ENCODE results near the gene SLC25A23. TPM values are rescaled to one million over a fixed set of nuclear protein-coding genes. Genes with fewer than 3 reads are reported as not detected.

Gene SLC25A23
- total RNA-seq, 1 experiment from 2014 or later: 59.5 TPM

- intact Hi-C loops (cut with micrococcal nuclease; ENCODE audit: unreplicated experiment): no loop called here
Observed at GRCh38 chr19:6484831-6485230, 25.2 kb upstream of the SLC25A23 start.

GRCh38 chr19:6484230-6484629, 24.6 kb upstream of the SLC25A23 start:
- TF ChIP-seq, protein P1, sequence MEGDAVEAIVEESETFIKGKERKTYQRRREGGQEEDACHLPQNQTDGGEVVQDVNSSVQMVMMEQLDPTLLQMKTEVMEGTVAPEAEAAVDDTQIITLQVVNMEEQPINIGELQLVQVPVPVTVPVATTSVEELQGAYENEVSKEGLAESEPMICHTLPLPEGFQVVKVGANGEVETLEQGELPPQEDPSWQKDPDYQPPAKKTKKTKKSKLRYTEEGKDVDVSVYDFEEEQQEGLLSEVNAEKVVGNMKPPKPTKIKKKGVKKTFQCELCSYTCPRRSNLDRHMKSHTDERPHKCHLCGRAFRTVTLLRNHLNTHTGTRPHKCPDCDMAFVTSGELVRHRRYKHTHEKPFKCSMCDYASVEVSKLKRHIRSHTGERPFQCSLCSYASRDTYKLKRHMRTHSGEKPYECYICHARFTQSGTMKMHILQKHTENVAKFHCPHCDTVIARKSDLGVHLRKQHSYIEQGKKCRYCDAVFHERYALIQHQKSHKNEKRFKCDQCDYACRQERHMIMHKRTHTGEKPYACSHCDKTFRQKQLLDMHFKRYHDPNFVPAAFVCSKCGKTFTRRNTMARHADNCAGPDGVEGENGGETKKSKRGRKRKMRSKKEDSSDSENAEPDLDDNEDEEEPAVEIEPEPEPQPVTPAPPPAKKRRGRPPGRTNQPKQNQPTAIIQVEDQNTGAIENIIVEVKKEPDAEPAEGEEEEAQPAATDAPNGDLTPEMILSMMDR (conservative IDR thresholded peaks at IDR 0.05): no peak
- TF ChIP-seq EZH2 (IDR thresholded peaks at IDR 0.05; ENCODE audit: low read depth): no peak
- peaks cover 11% of the 10 kb centered on the region; the same call in 1 of the 2 replicates for H3K4me1 ChIP-seq (replicated peaks; ENCODE audit: insufficient read depth)
- H2AFZ ChIP-seq: no peak overlapping the region
- CTCF ChIA-PET: no interaction called here
- H3K4me3 ChIP-seq: no peak overlapping the region
- POLR2A ChIA-PET (ENCODE audit: unreplicated experiment): no interaction called here
- H3K4me2 ChIP-seq: peak overlapping the region; percentile 47
- no peaks in the 10 kb centered on the region for H3K27me3 ChIP-seq (ENCODE audit: insufficient read depth, low read depth)
- peaks cover 5% of the 10 kb centered on the region; the same call in 1 of the 2 replicates for H3F3A ChIP-seq (ENCODE audit: insufficient read depth, low read depth)
- no peaks in the 10 kb centered on the region for H3K9me3 ChIP-seq (ENCODE audit: insufficient read depth, low read depth)
- BruUV-seq (replicated peaks): no TSS peak
- no peaks in the 10 kb centered on the region for H3K79me2 ChIP-seq (ENCODE audit: low read depth)
- no peaks in the 10 kb centered on the region for H4K20me1 ChIP-seq (ENCODE audit: insufficient read depth)
- peak overlapping the region; percentile 70 for H3K27ac ChIP-seq
- DNase-seq: peak in 1 of 2 experiments; percentile 71
- intact Hi-C loops (cut with micrococcal nuclease; ENCODE audit: unreplicated experiment): no loop called here
- no peaks in the 10 kb centered on the region for H3K36me3 ChIP-seq (ENCODE audit: low read depth)
- no peaks in the 10 kb centered on the region for H3K9me2 ChIP-seq (ENCODE audit: insufficient read depth)

More at GRCh38 chr19:6484831-6485230, 25.2 kb upstream of the SLC25A23 start:
- no peaks in the 10 kb centered on the region for H3K79me2 ChIP-seq (ENCODE audit: low read depth)
- no peaks in the 10 kb centered on the region for H4K20me1 ChIP-seq (ENCODE audit: insufficient read depth)
- no peak overlapping the region for H3K4me2 ChIP-seq
- TF ChIP-seq, protein P1 (conservative IDR thresholded peaks at IDR 0.05): no peak
- TF ChIP-seq EZH2 (IDR thresholded peaks at IDR 0.05; ENCODE audit: low read depth): no peak
- no TSS peak for BruUV-seq (replicated peaks)
- DNase-seq: peak in 1 of 2 experiments; percentile 59
- POLR2A ChIA-PET (ENCODE audit: unreplicated experiment): no interaction called here
- no peaks in the 10 kb centered on the region for H3K27me3 ChIP-seq (ENCODE audit: insufficient read depth, low read depth)
- H3K4me1 ChIP-seq (replicated peaks; ENCODE audit: insufficient read depth): peaks cover 11% of the 10 kb centered on the region; the same call in 1 of the 2 replicates
- peak overlapping the region; percentile 70 for H3K27ac ChIP-seq
- H2AFZ ChIP-seq: no peak overlapping the region
- no peaks in the 10 kb centered on the region for H3K36me3 ChIP-seq (ENCODE audit: low read depth)
- H3K9me2 ChIP-seq (ENCODE audit: insufficient read depth): no peaks in the 10 kb centered on the region
- H3K4me3 ChIP-seq: no peak overlapping the region
- CTCF ChIA-PET: no interaction called here
- H3K9me3 ChIP-seq (ENCODE audit: insufficient read depth, low read depth): no peaks in the 10 kb centered on the region
- peaks cover 5% of the 10 kb centered on the region; the same call in 1 of the 2 replicates for H3F3A ChIP-seq (ENCODE audit: insufficient read depth, low read depth)

DNA sequence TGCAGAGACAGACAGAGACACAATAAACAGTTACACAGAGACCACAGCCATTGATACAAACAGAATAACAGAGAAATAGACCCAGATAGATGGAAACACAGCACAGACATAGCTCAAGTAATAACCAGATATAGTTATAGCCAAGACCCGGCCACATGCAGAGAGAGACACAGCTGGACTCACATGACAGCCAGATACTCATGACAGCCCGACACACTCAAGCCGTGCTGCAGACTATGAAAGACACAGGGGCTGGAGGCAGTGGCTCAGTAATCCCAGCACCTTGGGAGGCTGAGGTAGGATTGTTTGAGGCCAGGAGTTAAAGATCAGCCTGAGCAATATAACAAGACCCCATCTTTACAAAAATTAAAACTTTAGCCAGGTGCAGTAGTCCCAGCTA, 23.6 kb upstream of the SLC25A23 start:
- H3K9me2 ChIP-seq (ENCODE audit: insufficient read depth): no peaks in the 10 kb centered on the region
- intact Hi-C loops (cut with micrococcal nuclease; ENCODE audit: unreplicated experiment): no loop called here
- TF ChIP-seq, protein P1 (conservative IDR thresholded peaks at IDR 0.05): no peak
- no peak for TF ChIP-seq EZH2 (IDR thresholded peaks at IDR 0.05; ENCODE audit: low read depth)
- H3K4me1 ChIP-seq (replicated peaks; ENCODE audit: insufficient read depth): peaks cover 11% of the 10 kb centered on the region; the same call in 1 of the 2 replicates
- no TSS peak for BruUV-seq (replicated peaks)
- no peaks in the 10 kb centered on the region for H3K27me3 ChIP-seq (ENCODE audit: insufficient read depth, low read depth)
- no peaks in the 10 kb centered on the region for H3K9me3 ChIP-seq (ENCODE audit: insufficient read depth, low read depth)
- no peaks in the 10 kb centered on the region for H4K20me1 ChIP-seq (ENCODE audit: insufficient read depth)
- CTCF ChIA-PET: no interaction called here
- H3K4me3 ChIP-seq: no peak overlapping the region
- no peaks in the 10 kb centered on the region for H3K79me2 ChIP-seq (ENCODE audit: low read depth)
- H3K36me3 ChIP-seq (ENCODE audit: low read depth): no peaks in the 10 kb centered on the region
- no peak overlapping the region for H2AFZ ChIP-seq
- H3K4me2 ChIP-seq: no peak overlapping the region
- H3K27ac ChIP-seq: no peak overlapping the region
- peaks cover 5% of the 10 kb centered on the region; the same call in 1 of the 2 replicates for H3F3A ChIP-seq (ENCODE audit: insufficient read depth, low read depth)
- POLR2A ChIA-PET (ENCODE audit: unreplicated experiment): interaction anchor here (0.7 kb wide), 1 partner anchor 221 kb away, joined by 3 read pairs; no protein-coding TSS in a partner anchor
- no peak for DNase-seq
